Fibroblast of mammary gland (primary cell): ENCODE measurements around the gene AXIN2.

Experiments used
- DNase-seq: peaks from one replicate; pipeline ENCODE4 v3.0.0-alpha.2; 2010; ENCODE audit warnings: low read depth
- H3K4me3 ChIP-seq: 2 replicates; pipeline ENCODE4 v1.5.1; 2011; ENCODE audit warnings: low read depth, mild to moderate bottlenecking, low read length, moderate library complexity; ENCODE audit not compliant: control insufficient read depth
- TF ChIP-seq, protein P1 (sequence below): conservative IDR thresholded peaks from 2 replicates; pipeline ENCODE4 v1.5.1; 2011; ENCODE audit warnings: low read depth, low read length, inconsistent platforms; ENCODE audit not compliant: control insufficient read depth, insufficient read depth

The AXIN2 gene

DNA sequence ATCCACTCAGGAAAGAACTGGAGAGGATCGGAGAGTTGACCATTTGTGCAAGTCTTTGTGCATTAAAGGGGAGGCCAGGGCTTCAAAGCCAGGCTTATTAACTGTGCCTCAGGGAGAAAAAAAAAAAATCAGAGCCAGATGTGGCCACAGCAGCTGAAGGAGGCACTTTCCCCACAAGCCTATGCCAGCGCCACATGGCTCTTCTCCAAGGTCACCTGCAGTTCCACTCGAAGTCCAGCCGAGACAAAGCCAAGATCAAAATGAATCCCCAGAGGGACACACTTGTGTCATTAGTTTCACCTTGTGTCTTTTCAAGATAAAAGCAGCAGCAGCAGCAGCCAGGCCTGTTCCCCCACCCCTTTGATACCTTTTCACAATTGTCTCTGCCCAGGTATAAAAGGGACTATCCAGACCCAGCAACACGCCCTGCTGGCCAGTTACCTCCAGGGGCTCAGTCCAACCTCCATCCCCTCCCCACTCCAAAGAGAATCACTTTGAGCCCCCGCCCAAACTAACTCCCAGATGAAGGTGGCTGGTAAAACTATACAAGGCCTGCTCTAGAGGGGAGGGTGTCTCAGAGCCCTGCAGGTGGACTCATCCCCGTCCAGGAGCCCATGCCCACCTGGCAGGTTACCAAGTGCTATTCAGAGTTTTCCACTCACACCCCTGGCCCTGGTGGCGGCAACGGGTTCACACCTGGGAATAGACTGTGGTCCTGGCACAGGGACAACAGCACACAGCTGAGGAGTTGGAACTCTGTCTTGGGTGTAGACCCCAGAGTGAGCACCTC, 29.2 kb downstream of the AXIN2 start:
- H3K4me3 ChIP-seq = no peak overlapping the region
- TF ChIP-seq, protein P1, sequence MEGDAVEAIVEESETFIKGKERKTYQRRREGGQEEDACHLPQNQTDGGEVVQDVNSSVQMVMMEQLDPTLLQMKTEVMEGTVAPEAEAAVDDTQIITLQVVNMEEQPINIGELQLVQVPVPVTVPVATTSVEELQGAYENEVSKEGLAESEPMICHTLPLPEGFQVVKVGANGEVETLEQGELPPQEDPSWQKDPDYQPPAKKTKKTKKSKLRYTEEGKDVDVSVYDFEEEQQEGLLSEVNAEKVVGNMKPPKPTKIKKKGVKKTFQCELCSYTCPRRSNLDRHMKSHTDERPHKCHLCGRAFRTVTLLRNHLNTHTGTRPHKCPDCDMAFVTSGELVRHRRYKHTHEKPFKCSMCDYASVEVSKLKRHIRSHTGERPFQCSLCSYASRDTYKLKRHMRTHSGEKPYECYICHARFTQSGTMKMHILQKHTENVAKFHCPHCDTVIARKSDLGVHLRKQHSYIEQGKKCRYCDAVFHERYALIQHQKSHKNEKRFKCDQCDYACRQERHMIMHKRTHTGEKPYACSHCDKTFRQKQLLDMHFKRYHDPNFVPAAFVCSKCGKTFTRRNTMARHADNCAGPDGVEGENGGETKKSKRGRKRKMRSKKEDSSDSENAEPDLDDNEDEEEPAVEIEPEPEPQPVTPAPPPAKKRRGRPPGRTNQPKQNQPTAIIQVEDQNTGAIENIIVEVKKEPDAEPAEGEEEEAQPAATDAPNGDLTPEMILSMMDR = no peak
- peak; percentile 38 for DNase-seq

DNA sequence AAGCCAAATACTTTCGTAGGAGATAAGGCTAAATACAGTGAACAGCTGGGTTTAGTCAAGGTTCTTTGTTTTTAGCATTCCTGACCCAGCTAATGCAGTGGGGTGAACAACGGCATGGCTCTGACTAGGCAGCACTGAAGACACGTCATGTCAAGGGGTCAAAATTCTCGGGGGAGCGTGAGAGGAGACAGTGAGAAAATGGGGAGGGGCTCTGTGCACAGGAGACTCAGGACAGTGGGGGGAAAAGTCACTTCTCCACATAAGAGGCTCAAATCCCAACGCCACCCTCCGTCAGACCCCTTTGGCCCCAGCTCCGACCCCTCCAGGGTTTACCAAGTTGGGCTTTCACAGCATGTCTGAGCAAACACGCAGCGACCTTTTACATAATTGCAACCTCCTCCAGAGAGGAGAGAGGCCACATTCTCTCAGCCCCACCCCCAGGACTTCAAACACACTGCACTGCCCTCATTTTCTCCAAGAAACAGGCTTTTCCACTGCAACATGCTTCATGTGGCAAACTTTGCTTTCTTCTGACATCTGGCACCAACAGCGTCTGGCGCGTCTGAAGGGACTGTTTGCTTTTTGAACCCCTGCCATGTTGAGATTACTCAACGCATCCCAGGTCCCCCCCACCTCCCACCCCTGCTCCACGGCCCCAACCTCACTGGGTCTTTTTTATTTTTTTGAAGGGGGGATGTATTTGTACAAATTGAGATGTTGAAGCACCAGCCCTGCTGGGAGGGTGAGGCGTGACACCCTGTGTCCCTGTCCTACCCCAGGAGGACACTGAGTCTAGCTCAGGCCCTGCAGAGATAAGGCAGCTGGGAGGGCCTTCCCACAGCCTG, 30.0 kb downstream of the AXIN2 start:
- DNase-seq = peak; percentile 79
- TF ChIP-seq, protein P1 = peak; percentile 27
- no peak overlapping the region for H3K4me3 ChIP-seq

DNA sequence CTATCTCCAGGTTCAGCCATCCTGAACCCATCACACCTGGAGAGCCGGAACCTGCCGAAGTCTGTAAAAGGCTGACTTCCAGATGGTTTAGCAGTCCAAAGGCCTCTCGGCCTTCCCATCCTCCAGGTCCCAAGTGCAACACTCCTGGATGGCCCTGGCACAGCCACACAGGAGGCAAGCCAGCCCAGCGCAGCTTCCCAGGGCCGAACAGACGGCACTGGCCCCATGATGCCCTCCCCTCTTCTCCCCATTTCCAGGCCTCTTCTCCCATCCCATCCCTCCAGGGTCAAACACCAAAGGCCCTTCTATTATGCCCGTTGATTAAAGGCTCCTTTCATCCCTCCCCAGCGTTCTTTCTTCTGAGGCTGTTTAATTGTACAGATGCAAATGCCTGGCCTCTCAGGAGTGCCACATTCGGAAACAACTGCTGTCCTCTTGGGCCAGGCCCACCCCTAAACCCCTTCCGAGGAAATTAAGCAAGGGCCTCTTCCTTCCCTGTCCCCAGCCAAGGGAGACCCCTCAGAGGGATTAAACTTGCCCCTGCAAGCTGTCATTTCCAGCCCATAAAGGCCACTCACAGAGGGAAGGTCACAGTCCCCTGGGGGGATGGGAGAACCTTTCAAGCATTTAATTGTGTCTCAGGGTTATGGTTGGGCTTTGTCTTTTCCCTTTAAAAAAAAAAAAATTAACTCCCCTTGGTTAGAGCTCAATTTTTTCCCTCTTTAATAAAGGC, 30.8 kb downstream of the AXIN2 start:
- DNase-seq = no peak
- no peak overlapping the region for H3K4me3 ChIP-seq
- TF ChIP-seq, protein P1 = no peak

DNA sequence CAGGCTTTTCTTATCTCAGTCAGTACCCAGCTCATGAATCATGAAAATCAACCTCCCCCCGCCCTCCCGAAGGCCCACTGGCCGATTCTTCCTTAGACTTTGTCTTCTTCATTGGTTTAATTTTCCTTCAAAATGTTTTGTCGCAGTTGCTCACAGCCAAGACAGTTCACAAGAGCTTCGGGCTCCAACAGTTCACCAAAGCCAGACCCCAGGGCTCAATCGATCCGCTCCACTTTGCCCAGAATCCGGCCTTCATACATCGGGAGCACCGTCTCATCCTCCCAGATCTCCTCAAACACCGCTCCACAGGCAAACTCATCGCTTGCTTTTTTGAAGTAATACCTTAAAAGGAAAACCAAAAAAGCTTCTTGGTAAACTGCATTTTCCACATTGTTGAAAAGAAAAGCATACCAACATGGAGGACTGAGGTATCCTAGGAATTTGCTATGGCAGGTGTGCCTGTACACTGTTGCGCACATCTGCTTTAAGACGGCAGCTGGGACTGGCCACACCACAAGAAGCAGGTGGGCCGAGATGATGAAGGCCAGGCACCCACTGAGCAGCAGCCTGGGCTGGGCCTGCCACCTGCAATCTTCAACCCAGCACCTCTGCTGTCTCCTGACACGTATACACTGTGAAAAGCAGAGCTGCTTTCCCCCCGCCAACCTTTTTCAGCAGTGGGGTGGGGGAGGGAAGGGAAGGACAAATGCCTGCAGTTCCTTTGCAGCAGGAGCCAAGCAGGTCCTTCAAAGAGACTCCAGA, 31.5 kb downstream of the AXIN2 start:
- no peak for DNase-seq
- TF ChIP-seq, protein P1 = no peak
- no peak overlapping the region for H3K4me3 ChIP-seq

DNA sequence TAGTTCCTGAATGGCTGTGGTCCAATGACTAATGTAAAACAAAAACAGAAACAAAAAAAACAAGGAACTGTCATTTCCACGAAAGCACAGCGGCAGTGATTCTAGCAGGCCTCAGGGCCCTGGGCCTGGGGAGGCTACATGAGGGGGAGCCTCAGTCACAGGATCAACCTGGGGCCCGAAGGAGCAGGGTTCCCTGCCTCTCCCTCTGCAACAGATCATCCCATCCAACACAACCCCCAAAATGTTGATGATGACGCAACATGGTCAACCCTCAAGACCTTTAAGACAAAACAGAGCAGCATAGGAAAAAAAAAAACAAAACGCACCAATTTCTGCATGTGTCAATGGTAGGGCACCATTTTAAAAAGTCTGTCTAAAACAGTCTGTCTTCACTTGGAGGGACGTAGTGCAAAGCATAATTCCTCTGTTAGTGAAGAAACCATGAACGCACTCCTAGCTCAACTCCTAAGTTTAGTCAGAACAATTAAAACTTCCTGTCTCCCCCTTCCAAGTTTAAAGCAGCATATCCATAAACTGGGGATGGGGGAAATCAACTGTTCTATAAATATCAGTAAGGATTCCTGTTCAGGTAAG, 32.3 kb downstream of the AXIN2 start:
- DNase-seq = no peak
- TF ChIP-seq, protein P1 = no peak
- no peak overlapping the region for H3K4me3 ChIP-seq
